Measurements from ENCODE around the gene SMAD6. TPM values are rescaled to one million over a fixed set of nuclear protein-coding genes. Genes with fewer than 3 reads are reported as not detected.

SMAD6 gene
- total RNA-seq, 1 donor from 2014 or later, result 0.43 TPM

DNA sequence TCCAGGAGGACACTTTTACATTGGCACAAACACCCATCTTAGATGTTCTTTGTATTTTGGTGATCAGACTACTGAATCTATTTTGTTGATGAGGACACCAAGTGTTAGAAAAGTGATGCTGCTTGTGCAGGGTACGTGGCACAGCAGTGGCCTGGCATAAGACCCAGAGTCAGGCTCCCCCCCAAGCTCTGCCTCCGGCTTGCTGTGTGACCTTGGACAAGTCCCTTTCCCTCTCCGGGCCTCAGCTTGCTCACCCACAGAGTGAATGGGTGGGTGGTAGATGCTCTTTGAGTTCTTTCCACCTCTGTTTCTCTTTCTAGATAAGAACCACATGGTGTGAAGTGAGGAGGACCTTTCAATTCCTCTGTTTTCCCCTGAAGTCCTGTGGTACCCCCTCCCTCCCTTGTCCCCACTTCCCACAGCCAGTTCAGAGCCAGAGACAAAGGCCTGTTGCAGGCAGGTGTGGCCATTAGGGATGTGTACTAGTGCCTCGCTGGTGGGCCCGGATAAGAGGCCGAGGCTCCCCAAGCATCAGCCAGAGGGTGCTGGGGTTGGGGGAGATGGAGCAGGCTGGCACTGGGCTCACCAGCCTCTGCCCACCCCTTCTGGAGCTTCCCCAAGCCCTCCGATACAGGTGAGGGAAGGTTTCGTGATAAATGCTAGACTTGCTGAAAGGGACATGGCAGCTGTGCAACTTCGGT is 43.6 kb downstream of the SMAD6 start:
- H3K4me1 Mint-ChIP-seq (ENCODE audit: low read depth), result no peaks in the 10 kb centered on the region
- H3K36me3 Mint-ChIP-seq (ENCODE audit: low read depth), result no peaks in the 10 kb centered on the region
- intact Hi-C loops (cut with micrococcal nuclease), result no loop called here
- H3K27me3 Mint-ChIP-seq (ENCODE audit: low read depth), result no peaks in the 10 kb centered on the region
- H3K27ac Mint-ChIP-seq, result no peak overlapping the region
- no peak for DNase-seq (ENCODE audit: low spot score)
- no peaks in the 10 kb centered on the region for H3K9me3 Mint-ChIP-seq
- H3K4me3 Mint-ChIP-seq (ENCODE audit: low read depth), result no peak overlapping the region

DNA sequence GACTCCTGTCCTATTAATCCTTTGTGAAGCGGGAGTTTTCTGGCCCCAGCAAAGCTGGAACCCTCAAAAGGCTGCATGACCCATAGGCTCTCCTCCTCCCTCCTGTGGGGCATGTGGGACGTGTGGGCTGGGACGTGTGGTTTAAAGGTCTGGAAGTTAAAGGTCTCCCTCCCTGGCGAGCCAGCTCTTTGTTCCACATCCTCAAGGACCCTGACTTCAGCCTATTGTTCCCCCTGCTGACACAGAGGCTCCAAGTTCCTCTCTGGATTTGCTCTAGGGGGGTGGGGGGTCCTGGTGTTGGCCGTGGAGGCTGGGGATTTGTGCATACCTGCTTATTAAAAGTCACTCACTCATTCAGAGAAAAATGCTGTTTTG is 44.2 kb downstream of the SMAD6 start:
- no peak overlapping the region for H3K4me3 Mint-ChIP-seq (ENCODE audit: low read depth)
- H3K4me1 Mint-ChIP-seq (ENCODE audit: low read depth), result no peaks in the 10 kb centered on the region
- H3K27ac Mint-ChIP-seq, result no peak overlapping the region

DNA sequence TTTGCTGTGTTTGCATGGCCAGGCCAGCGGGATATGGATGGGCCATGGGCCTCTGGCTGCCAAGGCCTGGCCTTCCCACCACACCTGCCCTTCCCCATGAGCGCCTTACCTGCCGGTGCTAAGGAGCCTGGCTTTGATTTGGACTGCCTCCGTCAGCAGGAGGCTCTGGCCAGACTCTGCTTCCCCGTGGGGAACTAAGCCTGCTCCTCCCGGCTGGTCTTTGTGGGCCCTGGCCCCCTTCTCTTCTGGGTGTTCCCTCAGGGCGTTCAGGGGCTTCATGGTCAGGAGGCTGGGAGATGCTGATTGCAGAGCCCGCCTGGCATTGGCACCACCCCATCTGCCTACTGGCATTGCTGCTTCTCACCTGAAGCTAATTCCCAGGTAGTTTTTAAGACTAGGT is 45.2 kb downstream of the SMAD6 start:
- Mint-ChIP-seq H3K4me3 (ENCODE audit: low read depth) (no peak overlapping the region), H3K36me3 (ENCODE audit: low read depth) (no peaks in the 10 kb centered on the region), H3K27me3 (ENCODE audit: low read depth) (no peaks in the 10 kb centered on the region), H3K27ac (no peak overlapping the region), H3K4me1 (ENCODE audit: low read depth) (peaks cover 2% of the 10 kb centered on the region), H3K9me3 (no peaks in the 10 kb centered on the region)
- DNase-seq (ENCODE audit: low spot score), result no peak
- intact Hi-C loops (cut with micrococcal nuclease), result no loop called here

More for the DNA sequence above, 44.2 kb downstream of the SMAD6 start:
- no peak for DNase-seq (ENCODE audit: low spot score)
- H3K27me3 Mint-ChIP-seq (ENCODE audit: low read depth), result no peaks in the 10 kb centered on the region
- no peaks in the 10 kb centered on the region for H3K36me3 Mint-ChIP-seq (ENCODE audit: low read depth)
- H3K9me3 Mint-ChIP-seq, result no peaks in the 10 kb centered on the region
- intact Hi-C loops (cut with micrococcal nuclease), result no loop called here

DNA sequence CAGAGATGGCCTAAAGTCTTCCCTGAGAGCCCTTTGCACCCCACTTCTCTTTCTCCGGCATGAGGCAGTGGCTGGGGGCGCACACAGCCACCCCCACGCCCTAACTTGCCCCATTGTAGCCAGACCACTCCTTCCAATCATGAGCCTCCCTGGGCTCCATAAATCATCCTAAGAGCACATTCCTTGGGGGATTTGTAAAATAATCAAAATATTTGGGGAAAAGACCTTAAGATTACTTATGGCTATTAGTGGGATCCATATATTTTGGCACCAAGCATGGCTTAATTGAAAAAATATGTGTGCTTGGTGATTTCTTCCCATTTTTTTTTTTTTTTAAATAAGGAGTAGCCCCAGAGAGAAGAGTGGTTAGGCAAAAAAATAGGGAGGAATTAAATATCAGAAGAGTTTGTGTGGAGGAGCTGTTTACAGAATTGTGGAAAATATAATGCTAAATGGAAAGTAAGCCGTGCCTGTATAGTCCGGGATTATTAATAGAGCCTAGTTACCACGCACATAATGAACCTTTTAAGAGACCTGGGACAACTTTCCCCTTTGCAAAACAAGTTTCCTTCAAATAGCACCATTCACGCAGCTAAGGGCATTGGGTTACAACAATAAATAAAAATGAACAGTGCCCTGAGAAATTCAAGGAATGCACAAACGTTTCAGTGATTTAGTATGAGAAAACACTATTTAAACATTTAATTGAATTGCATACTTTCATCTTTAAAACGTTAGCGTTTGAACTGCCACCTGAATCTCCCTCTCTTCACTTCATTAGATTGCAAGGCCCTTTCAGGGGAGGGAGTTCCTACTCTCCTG is 46.1 kb downstream of the SMAD6 start:
- intact Hi-C loops (cut with micrococcal nuclease), result no loop called here
- no peak overlapping the region for H3K4me3 Mint-ChIP-seq (ENCODE audit: low read depth)
- H3K27ac Mint-ChIP-seq, result no peak overlapping the region
- no peaks in the 10 kb centered on the region for H3K27me3 Mint-ChIP-seq (ENCODE audit: low read depth)
- DNase-seq (ENCODE audit: low spot score), result no peak
- peaks cover 2% of the 10 kb centered on the region for H3K4me1 Mint-ChIP-seq (ENCODE audit: low read depth)
- no peaks in the 10 kb centered on the region for H3K9me3 Mint-ChIP-seq
- no peaks in the 10 kb centered on the region for H3K36me3 Mint-ChIP-seq (ENCODE audit: low read depth)

DNA sequence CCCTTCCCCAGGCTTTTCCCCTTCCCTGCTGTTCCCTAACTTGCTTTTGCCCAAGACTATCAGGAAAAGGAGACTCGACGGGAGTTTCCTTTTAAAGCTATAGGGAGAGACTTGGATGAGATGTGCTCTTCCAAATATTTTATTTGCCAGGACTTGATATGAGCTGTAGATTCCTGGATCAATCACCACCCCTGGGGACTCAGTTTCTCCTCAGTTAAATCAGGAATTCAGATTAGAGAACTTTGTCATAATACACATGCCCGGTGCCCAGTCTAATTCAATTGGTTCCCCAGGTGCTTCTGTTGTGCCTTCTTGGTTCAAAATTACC is 46.6 kb downstream of the SMAD6 start:
- Mint-ChIP-seq H3K4me3 (ENCODE audit: low read depth) (no peak overlapping the region), H3K36me3 (ENCODE audit: low read depth) (no peaks in the 10 kb centered on the region), H3K27me3 (ENCODE audit: low read depth) (no peaks in the 10 kb centered on the region), H3K9me3 (no peaks in the 10 kb centered on the region), H3K4me1 (ENCODE audit: low read depth) (peaks cover 2% of the 10 kb centered on the region), H3K27ac (no peak overlapping the region)
- DNase-seq (ENCODE audit: low spot score), result no peak
- intact Hi-C loops (cut with micrococcal nuclease), result no loop called here

DNA sequence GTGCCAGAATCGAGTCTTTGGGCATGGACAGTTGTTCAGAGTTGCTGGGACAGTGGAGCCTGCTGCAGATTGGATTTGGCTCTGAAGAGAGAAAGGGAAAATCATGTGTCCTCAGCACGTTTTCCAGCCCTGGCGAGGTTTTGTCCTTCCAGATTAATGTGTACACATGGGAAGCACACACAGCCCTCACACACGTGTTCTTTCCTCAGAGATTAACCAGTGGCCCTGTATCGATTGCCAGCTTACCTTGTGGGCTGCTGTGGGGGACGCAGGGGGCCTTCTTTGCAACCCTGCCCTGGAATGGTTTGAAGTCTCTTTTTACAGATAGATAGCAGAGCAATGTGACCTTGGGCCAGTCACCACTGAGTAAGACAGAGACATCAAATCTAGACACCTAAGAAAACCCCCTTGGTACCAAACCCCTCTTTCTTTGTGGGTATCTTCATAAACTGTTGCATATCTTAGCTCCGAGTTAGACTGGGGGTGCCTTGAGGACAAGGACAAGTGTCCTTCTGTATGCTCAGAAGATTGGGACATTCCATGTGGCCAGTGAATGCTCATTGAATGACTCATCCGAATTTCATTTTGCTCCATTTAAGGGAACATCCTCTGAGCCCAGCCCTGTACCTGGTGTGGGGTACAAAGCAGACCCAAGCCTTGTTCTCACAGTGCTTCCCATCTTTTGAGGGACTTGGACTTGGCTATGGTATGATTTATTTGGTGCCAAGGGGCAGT is 48.0 kb downstream of the SMAD6 start:
- intact Hi-C loops (cut with micrococcal nuclease), result no loop called here
- no peak overlapping the region for H3K27ac Mint-ChIP-seq
- no peaks in the 10 kb centered on the region for H3K36me3 Mint-ChIP-seq (ENCODE audit: low read depth)
- DNase-seq (ENCODE audit: low spot score), result no peak
- no peak overlapping the region for H3K4me3 Mint-ChIP-seq (ENCODE audit: low read depth)
- H3K4me1 Mint-ChIP-seq (ENCODE audit: low read depth), result peaks cover 2% of the 10 kb centered on the region
- peaks cover 3% of the 10 kb centered on the region for H3K9me3 Mint-ChIP-seq
- no peaks in the 10 kb centered on the region for H3K27me3 Mint-ChIP-seq (ENCODE audit: low read depth)

DNA sequence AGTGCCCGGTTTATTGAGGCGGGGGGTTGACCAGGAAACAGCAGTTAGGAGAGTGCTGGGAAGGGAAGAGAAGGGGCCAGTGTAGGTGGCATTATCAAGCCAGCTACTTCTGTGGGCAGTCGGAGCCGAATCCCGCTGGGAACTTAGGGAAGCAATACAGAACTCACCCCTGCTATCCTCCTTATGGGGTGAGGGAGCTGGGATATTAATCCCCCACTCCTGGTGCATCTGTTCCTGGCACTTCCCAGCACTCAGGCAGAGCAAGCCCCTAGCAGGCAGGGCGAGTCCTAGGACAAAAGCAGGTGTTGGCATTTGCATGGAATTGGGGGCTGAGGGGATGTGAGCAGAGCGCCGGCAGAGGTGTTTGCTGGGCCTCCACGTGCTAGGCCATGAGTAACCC is 48.6 kb downstream of the SMAD6 start:
- H3K27me3 Mint-ChIP-seq (ENCODE audit: low read depth), result no peaks in the 10 kb centered on the region
- H3K27ac Mint-ChIP-seq, result no peak overlapping the region

DNA sequence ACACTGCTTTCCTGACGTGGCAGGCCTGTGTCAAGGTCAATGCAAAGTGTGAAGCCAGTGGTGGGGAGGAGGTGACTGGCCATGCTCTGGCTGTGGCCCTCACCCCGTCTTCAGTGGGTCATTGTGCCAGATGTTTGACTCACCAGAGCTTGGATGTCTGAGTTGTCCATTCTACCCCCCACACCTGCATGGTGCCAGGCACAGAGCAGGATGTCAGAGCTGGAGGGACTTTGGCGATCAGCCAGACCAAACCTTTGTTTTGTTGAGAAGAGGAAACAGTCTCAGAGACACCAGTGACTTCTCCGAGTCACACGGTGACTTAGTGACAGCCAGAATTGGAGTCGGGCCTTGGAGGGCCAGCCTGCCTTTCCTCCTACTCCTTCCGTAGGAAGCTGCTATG is 49.5 kb downstream of the SMAD6 start:
- H3K4me1 Mint-ChIP-seq (ENCODE audit: low read depth), result peaks cover 2% of the 10 kb centered on the region
- no peaks in the 10 kb centered on the region for H3K27me3 Mint-ChIP-seq (ENCODE audit: low read depth)
- no peaks in the 10 kb centered on the region for H3K36me3 Mint-ChIP-seq (ENCODE audit: low read depth)
- DNase-seq (ENCODE audit: low spot score), result no peak
- no peak overlapping the region for H3K4me3 Mint-ChIP-seq (ENCODE audit: low read depth)
- no peak overlapping the region for H3K27ac Mint-ChIP-seq
- H3K9me3 Mint-ChIP-seq, result peaks cover 7% of the 10 kb centered on the region
- intact Hi-C loops (cut with micrococcal nuclease), result no loop called here

More for the DNA sequence above, 48.6 kb downstream of the SMAD6 start:
- Mint-ChIP-seq H3K4me1 (ENCODE audit: low read depth) (peaks cover 2% of the 10 kb centered on the region), H3K4me3 (ENCODE audit: low read depth) (no peak overlapping the region), H3K9me3 (peaks cover 7% of the 10 kb centered on the region), H3K36me3 (ENCODE audit: low read depth) (no peaks in the 10 kb centered on the region)
- intact Hi-C loops (cut with micrococcal nuclease), result no loop called here
- DNase-seq (ENCODE audit: low spot score), result no peak

DNA sequence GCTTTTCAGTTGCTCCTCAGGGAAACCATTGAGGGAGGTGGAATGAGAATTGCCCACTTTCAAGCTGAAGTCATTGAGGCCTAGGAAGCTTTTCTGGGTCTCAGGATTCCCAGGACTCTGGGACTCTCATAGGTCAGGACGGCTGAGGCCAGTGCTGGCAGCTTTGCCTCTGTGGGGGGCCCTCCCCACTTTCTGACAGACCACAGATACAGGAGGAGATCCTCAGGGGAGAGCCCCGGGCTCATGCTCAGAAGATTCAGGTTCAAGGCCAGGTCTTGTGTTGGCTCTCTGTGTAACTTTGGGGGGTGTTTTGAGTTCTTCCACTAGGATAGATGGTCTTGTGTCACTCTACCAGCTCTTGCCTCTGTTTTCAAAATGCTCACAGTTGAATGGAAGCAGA is 50.0 kb downstream of the SMAD6 start:
- Mint-ChIP-seq H3K4me1 (ENCODE audit: low read depth) (peaks cover 2% of the 10 kb centered on the region), H3K4me3 (ENCODE audit: low read depth) (no peak overlapping the region)

DNA sequence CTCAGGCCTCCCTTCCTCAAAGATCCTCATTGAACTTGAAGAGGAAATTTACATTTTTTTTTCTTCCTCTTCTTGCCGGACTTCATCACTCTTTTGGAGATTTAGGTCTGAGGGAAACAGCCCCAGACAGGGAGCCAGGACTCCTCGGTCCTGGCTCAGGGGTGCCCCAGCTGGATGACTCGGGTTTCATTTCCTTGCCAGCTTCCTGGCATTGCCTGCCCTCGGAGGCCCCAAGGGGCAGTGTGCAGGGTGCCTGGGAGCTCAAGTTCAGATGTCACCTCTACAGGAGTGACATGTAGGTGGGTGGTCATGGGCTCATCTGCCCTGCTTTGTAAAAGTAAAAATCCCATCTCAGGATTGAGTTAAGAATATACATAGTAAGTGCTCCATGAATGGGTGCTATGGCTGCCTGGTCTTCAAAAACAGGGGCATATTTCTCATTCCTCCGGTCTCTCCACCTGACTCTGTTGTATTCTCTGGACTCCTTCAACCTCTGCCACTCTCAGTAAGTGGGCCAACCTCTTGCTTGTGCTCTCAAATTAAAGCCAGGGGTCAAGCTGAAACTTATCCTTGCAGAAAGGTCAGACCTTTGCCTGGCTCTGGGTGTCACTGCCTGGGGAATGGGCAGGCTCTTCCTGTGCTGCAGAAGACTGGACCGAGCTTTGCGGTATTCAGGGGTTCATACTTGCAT is 51.8 kb downstream of the SMAD6 start:
- Mint-ChIP-seq H3K27me3 (ENCODE audit: low read depth) (no peaks in the 10 kb centered on the region), H3K4me1 (ENCODE audit: low read depth) (peaks cover 2% of the 10 kb centered on the region), H3K27ac (no peak overlapping the region), H3K4me3 (ENCODE audit: low read depth) (no peak overlapping the region), H3K36me3 (ENCODE audit: low read depth) (no peaks in the 10 kb centered on the region), H3K9me3 (peaks cover 7% of the 10 kb centered on the region)
- intact Hi-C loops (cut with micrococcal nuclease), result no loop called here
- no peak for DNase-seq (ENCODE audit: low spot score)

More for the DNA sequence above, 50.0 kb downstream of the SMAD6 start:
- Mint-ChIP-seq H3K27ac (no peak overlapping the region), H3K27me3 (ENCODE audit: low read depth) (no peaks in the 10 kb centered on the region), H3K36me3 (ENCODE audit: low read depth) (no peaks in the 10 kb centered on the region), H3K9me3 (peaks cover 7% of the 10 kb centered on the region)
- intact Hi-C loops (cut with micrococcal nuclease), result no loop called here
- DNase-seq (ENCODE audit: low spot score), result no peak

DNA sequence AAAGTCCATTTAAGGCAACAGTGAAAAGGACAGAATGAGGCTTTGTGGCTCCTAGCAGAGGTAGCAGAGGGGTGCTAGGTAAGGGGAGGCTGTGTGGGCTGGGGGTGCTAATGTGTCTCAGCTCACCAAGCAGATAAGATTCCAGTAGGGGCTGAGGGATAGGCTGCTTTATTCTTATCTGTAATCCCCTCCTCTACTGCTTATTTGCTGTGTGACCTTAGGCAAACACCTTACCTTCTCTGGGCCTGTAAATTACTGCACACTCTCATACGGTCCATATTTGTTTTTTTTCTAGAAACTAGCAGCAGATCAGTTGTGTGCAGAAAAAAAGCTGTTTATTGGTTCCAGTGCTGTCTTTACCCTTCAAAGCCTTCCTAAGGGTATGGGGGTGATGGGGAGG is 52.8 kb downstream of the SMAD6 start:
- Mint-ChIP-seq H3K4me1 (ENCODE audit: low read depth) (peaks cover 2% of the 10 kb centered on the region), H3K27me3 (ENCODE audit: low read depth) (no peaks in the 10 kb centered on the region), H3K36me3 (ENCODE audit: low read depth) (no peaks in the 10 kb centered on the region), H3K9me3 (peaks cover 7% of the 10 kb centered on the region), H3K4me3 (ENCODE audit: low read depth) (no peak overlapping the region), H3K27ac (no peak overlapping the region)
- intact Hi-C loops (cut with micrococcal nuclease), result no loop called here
- DNase-seq (ENCODE audit: low spot score), result no peak

DNA sequence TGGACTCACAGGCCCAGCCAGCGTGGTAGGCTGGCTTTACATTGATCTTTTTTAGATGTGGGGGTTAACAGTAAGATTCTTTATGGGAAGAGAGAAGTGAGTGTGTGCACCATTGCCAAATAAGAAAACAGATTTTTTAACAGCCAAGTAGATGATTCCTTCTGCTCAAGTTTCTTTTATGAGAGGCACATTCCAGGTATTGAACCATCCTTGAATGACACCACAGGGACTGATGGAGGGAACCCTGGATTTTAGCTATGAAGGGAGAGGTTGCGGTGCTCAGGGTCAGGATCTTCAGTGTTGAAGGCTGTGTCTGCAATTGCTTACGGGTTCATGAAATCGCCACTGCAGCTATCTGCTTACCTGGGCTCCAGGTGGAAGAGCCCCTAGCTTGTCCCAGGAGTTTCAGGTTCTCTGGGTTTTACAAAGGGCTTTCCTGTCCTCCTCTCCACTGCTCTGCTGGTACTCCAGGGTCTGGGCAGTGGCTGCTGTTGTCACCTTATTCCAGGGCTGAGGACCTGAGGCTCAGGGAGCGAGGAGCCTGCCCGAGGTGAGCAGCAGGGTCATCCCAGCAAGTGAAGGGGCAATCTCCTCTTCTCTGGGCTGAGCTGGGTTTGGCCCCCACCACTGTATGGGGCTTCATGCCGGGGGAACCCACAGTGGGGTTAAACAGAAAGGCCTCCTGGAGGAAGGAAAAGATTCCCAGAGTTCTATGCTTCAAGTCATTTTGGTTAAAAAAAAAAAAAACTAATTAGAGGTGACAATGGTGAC is 53.4 kb downstream of the SMAD6 start:
- peaks cover 7% of the 10 kb centered on the region for H3K9me3 Mint-ChIP-seq
- peaks cover 1% of the 10 kb centered on the region for H3K27me3 Mint-ChIP-seq (ENCODE audit: low read depth)
- no peak overlapping the region for H3K27ac Mint-ChIP-seq
- H3K36me3 Mint-ChIP-seq (ENCODE audit: low read depth), result no peaks in the 10 kb centered on the region
- H3K4me1 Mint-ChIP-seq (ENCODE audit: low read depth), result peaks cover 2% of the 10 kb centered on the region
- no peak overlapping the region for H3K4me3 Mint-ChIP-seq (ENCODE audit: low read depth)
- no peak for DNase-seq (ENCODE audit: low spot score)
- intact Hi-C loops (cut with micrococcal nuclease), result no loop called here
